ENCODE measurements around the gene TLNRD1. TPM values are rescaled to one million over a fixed set of nuclear protein-coding genes. Genes with fewer than 3 reads are reported as not detected.

TLNRD1 gene
- total RNA-seq, 1 donor from 2014 or later: 8.6 TPM

DNA sequence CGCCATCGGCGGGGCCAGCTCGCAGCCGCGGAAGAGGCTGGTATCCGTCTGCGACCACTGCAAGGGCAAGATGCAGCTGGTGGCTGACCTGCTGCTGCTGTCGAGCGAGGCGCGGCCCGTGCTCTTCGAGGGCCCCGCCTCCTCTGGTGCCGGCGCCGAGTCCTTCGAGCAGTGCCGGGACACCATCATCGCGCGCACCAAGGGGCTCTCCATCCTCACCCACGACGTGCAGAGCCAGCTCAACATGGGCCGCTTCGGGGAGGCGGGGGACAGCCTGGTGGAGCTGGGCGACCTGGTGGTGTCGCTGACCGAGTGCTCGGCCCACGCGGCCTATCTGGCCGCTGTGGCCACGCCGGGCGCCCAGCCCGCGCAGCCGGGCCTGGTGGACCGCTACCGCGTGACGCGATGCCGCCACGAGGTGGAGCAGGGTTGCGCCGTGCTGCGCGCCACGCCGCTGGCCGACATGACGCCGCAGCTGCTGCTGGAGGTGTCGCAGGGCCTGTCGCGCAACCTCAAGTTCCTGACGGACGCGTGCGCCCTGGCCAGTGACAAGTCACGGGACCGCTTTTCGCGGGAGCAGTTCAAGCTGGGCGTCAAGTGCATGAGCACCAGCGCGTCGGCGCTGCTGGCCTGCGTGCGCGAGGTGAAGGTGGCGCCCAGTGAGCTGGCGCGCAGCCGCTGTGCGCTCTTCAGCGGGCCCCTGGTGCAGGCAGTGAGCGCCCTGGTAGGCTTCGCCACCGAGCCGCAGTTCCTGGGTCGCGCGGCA, 1.8 kb downstream of the TLNRD1 start:
- DNase-seq: no peak

DNA sequence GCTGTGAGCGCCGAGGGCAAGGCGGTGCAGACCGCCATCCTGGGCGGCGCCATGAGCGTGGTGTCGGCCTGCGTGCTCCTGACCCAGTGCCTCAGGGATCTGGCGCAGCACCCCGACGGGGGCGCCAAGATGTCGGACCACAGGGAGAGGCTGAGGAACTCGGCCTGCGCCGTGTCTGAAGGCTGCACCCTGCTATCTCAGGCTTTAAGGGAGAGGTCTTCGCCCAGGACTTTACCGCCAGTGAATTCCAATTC, 2.3 kb downstream of the TLNRD1 start:
- DNase-seq: no peak

DNA sequence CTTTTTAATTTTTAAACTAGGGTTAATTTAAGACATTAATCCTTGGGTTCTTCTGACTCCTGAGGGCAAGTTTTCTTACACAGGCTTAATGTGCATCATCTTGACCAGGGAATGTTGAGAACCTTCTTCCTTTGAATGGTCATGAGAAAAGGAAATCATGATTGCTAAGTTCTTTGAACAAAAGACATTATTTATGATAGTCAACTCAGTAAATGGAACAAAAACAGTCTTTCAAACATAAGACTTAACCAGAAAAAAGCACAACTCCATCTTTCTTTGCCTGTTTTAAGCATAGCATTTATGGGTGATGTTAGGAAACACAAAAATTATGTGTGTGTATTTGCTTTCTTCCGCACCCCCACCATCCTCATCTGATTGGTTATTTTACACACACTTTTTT, 5.4 kb downstream of the TLNRD1 start:
- DNase-seq: no peak

DNA sequence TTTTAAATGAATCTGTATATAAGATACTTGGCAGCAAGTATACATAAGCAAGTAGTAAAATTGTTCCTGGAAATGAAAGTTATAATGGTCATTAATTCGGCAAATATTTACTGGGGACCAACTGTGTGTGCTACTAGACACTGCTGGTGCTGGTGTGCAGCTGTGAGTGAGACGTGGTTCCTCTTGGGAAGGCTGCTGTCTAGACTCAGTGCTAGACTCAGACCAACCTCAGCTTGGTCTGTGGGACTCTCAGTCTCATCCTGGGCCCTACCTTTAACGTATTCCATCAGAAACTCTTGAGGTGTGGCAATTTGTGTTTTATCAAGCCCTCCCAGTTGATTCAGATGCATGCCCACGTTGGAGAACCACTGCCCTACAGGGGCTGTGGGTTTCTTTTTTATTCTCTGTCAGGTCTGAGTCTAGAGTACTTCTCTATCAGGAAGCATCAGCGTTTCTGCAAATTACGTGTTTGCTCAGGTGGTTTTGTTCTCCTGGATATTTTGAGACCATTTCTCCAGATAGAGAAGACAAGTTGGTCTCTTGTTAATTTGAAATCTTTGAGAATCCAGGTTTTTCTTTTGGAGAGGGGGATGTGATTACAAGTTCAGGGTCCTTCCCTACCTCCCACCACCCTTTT, 6.8 kb downstream of the TLNRD1 start:
- no peak for DNase-seq

DNA sequence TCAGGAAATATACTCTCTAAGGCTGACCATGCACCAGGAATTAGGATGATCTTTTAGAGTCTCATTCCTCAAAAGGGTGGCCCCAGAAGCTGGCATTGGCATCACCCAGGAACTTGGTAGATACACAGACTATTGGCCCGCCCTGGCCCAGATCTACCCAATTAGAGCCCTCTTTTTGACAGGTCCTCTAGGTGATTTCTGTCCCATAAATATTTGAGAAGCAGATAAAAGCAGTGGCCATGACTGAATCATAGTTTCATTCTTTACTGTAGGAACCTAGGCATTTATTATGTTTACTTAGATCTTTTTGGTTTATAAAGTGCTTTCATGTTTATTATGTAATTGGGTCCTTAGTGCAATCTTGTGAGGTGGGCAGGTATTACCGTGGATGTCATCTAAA, 7.6 kb downstream of the TLNRD1 start:
- no peak for DNase-seq

DNA sequence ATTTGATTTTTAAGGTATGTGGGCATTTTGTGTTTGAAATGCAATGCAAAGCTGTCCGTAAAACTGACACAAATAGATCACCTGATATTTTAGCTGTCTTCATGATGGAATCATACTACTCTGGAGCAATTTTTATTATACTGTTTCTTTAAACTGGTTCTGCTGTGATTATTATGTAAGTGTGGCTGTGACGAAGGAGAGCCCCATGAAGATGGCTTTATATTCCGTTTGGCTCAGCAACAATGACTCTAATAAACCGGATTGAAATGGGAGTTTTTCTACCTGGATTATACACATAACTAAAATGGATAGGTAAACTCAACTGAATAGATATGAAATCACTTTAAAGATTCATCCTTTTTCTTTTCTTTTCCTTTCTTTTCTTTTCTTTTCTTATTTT, 9.4 kb downstream of the TLNRD1 start:
- no peak for DNase-seq

DNA sequence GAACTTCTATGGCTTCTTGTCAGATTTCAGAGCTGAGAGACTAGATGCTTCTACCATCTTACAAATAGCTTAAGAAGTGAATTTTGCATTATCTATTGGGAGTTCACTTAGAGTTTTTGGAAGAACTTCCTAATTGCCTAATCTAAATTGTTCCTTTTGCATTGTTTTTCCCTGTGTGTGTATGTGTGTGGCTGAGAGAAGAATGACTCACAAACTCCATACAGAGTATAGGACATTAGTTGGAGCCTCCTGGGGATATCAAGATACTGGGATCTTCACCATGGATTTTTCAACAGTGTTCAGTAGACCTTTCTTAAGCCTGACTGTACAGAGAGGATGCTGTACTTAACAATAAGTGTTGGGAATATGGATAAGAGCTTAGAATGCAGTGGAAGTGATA, 10.9 kb downstream of the TLNRD1 start:
- DNase-seq: no peak

DNA sequence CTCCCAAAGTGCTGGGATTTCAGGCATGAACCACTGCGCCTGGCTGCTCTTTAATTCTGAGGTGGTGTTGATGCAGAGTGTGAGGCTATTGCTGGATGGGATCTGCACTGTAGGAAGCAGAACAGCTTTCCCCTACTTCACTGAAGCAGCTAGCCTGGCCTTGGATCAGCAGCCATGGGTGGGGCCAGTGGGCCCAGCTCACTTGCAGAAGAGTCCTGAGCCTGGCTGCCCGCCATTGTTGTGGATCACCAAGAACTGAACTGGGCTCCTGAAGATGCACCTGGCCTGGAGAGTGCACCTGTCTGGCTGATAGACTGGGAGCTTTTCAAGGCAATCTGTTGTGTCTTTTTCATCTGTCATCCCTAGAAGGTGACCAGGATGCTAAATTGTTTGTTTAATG, 11.9 kb downstream of the TLNRD1 start:
- no peak for DNase-seq

DNA sequence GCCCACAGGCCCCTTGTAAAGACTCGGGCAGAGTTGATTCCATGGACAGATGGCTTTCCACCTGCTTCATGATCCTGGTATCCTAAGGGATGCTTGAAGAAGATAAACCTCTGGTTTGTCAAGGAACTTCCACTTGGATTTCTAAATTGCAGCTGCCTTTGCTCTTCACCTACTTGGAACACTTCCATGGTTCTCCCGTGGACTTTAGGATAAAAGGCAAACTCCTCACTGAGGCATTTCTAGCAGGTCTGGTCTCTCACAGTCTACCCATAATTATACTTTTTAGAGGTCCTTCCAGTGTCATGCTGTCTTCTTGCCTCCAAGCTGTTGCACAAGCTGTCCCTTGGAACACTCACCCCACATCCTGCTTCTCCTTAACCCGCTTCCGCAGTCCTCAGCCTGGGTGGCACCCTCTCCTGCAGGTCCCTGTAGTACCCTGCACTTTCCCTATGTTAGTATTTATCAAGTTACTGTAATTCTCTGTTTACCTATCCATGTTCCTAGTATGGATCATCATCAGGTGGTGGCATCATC, 12.7 kb downstream of the TLNRD1 start:
- no peak for DNase-seq

DNA sequence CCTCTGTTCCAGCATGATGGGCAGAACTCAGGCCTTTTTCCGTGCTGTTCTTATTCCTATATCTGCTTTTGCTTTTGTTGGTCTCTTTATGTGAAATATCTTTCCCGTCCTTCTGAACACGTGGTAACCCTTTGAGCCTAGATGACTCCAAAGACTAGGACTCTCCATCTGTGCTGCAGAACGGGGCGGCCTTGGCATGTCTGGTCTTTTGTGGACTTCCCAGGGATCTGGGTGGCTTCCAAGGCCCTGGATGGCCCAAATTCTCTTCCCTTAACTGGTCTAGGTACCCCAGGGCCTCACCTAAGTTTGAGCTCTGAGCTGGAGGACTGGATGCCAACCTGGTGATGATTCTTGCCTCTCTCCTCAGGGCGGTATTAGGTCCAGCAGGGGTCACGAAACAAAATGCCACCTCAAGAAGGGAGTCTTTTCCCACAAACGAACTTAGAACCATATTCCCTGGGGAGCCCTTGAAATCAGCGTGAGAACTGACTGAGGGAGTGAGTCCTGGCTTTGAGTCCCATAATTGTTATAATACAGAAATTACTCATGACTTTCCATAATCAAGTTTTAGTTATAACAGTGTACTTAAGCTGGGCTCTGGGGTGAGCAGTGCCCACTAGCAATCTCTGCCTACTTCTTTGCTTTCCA, 13.8 kb downstream of the TLNRD1 start:
- no peak for DNase-seq

DNA sequence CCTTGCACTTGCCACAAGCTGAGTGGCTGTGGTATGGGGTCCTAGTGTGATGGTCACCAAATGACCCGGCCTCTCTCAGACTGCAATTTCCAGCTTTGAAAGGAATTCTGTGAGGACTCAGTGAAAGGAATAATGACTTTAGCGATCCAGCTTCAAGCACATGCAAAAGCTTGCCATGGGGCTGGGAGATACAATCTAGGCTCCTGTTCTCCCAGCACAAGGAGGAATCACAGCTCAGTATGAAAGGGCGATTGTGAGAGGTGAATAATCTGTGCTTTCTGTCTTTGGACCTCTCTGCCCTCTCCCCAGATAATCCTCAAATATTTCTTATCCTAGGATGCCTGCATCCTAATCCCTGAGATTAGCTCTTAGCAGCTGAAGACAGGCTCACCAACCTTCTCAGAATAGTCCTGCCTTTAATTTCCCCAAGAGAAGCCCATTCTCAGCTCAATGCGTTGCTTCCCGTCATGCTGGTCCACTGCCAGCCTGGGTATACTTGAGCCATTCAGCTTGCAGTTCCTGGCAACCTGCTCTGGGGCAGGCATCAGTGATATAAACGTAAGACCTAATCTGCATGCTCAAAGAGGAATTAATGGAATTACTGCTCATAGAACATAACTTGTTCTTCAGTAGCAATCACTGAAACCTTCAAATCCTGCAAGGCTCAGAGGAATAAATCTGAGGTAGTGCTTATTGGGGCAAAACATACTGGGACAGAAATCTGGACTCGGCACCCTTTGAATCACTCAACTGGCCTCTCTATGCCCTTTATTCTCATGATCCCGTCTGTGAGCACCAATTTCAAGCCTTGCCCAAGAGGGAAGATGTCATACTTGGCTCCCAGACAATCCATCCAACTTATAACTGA, 15.1 kb downstream of the TLNRD1 start:
- DNase-seq: peak; percentile 57

DNA sequence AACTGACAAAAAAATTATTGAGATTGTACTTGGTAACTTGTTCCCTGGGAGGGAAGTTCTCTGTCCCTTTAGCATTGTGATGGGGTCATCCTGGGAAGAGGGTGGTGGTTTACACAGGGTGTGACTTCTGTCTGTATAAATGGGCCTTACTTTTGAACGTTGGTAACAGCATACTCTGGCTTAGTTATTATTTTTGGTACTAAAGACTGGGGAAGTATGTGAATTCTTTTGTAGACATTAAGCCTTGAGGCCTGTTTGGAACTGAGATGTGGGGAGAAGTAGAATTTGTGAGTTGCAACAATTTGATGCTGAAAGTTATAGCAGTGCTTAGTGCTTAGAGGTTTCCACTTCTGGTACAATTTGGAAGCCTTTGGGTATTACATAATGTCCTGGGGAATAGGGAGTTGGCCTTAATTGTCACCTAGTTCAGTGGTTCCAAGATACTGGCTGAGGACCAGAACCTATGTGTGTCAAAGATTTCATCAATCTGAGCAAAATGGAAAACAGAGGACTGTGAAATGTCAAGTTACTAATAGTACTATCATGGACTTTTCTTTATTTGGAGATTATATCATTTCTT, 15.9 kb downstream of the TLNRD1 start:
- no peak for DNase-seq

DNA sequence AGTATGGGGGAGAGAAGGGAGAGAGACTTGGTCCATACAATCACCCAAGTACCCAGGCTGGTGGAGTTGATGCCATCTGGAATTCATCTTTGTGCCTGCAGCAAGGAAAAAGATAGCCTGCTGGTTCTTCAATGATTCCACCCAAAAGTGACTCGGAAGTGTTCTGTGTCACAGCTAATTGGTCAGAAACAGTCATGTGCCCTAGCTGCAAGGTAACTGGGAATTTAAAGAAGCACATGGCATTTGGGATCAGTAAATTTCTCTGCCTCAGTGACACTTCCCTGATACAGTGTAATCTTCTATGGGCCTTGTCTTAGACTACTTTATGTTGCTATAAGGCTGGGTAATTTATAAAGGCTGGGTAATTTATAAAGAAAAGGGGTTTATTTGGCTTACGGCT, 17.5 kb downstream of the TLNRD1 start:
- DNase-seq: no peak

DNA sequence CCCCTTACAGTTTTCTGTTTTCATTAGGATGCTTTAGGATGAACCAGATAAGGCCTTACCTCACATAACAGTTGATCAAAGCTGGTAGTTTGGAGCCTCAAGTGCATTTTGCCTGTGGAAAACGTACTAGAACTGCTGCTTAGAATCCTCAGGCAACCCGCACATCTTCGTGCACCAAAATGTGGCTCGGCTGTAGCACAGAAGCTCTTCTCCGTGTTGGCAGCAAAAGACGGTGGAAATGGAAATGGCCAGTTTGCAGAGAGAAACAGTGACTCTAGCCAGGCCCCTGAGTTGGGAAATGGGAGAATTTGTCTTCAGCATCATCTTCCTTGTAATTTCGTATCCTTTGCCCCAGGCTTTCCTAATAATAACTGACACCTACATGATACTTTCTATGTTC, 20.6 kb downstream of the TLNRD1 start:
- DNase-seq: no peak

DNA sequence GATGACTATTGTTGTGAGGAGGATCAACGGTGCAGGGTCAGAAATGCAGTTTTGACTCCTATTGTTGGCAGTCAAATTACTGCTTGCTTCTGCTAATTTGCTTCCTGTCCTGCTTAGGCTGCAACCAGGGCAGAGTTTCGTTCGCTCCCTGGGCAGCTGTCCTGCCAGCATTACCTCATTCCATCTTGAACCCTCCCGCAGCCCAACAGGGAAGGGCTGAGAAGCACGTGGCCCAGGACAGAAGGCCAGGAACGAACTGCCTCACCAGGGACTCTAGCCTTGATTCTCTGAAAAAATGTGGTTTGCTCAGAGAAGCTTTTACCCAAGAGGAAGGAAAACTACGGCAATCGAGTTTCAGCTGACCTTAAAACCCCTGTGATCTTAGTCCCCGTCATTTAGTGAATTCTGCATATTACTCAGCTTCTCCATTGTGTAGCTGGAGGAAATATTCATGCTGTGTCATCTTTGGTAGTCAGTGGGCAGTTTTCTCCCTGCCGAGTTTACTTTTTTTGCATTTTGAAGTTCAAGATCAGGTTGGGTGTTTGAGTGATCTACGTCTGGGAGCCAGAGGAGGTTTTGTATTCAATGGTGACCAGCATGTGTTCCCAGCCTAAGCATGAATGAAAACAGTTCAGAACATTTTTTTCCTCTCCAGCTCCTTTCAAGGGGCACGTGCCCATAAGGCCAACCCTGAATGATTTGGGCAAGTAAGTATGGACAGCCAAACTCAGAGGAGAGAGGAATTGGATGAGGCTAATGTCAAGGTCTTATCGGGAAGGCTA, 23.0 kb downstream of the TLNRD1 start:
- peak; percentile 34 for DNase-seq

DNA sequence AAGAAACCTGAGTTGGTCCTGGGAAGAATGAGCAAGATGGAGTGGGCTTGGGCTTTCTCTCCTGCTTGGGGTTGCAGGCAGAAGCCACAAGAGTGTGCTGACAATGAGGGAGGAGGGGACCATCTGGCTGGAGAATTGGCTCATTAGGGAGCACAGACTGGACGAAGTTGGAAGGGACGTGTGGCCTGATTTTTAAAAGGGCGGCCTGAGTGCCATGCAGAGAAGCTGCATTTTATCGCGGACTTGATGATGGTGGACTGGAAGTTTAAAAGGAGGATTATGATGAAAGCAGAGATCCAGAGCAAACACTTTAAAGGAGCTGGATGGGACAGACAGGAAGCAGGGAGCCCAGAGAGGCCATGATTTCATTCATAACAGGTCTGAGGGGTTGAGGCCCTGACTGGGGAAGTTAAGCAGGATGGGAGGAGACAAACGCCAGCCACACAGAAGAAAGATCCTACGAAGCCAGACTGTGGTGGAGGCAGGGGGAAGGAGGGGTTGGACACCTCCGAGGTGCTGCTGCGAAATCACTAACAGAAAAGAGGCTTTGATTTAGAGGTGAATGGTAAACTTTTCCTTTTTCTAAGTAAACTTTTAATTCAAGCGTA, 23.6 kb downstream of the TLNRD1 start:
- DNase-seq: no peak

DNA sequence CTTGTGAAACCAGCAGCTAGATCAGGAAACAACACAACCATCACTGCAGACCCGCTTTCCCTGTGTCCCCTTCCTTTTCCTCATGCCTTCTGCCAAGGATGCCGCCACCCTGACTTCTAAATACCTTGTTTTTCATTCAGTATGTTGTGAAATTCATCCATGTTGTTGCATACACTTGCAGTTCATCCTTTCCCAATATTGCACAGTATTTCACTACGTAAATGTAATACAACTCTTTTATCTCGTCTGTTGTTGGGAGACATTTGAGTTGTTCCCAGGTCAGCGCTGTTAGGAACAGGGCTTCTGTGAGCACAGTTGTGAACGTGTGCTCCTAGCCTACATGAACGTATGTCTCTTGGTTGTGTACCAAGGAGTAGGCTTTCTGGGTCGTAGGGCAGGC, 24.2 kb downstream of the TLNRD1 start:
- DNase-seq: no peak

DNA sequence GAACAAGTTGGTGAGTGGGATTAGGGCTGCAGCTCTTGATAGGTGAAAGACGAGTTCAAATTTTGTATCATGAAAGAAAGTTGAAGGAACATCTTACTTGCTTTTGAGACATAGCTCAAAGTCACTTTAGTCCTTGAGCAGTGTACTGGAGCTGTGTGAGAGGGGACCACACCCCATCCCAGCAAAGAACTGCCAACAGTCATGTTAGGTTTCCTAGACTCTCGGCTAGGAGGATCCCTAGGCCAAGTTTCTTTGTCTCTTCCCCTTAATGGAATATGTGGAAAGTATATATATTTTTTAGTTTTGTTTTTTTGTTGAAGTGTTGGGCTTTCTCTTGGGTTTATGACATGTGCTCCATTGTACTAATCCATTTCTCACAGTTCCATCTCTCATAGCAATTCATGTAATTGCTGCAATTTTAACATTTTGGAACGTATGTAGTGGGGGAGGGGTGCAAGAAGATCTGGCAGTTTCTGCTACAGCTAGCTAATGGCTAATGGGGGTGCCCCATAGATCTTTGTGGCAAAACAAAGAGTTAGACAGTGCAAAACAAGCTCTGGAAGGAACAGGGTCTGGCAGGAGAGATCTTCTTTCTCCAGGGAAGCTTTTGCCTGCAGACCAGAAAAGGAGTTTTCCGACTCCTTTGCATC, 25.1 kb downstream of the TLNRD1 start:
- no peak for DNase-seq

DNA sequence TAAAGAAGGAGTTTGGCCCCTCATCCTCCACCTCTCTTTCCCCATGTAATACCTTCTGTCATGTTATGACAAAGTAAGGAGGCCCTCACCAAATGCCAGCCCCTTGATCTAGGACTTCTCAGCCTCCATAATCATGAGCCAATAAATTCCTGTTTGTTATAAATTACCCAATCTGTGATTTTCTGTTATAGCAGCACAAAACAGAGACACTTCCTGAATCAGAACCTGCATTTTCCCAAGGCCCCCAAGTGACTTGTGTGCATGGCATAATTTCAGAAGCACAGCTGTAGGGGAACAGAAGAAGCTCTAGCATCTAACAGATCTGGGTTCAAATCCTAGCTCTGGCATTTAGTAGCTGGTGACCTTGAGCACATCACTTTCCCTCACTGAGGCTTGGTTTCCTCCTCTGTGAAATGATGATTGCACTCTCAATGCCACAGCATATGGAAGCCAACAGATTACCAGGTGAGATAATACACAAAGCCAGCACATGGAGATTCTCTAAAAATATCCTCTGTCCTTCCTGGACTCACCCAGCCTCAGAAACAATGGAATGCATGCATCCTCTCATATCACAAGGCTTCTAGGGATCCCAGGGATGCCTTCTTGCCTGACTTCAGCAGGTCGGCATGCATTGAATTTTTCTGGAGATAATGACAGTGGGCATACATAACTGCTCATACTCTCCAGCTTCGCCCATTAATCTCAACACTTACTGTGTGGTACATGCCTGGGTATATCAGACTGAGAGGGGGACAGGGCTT, 26.3 kb downstream of the TLNRD1 start:
- DNase-seq: no peak

Data from occipital lobe (tissue), 2 donors.